ENCODE data around the gene SCFD2. TPM values are rescaled to one million over a fixed set of nuclear protein-coding genes. Genes with fewer than 3 reads are reported as not detected.

The SCFD2 gene
- polyA plus RNA-seq, 1 donor from 2014 or later: 5.0 TPM

DNA sequence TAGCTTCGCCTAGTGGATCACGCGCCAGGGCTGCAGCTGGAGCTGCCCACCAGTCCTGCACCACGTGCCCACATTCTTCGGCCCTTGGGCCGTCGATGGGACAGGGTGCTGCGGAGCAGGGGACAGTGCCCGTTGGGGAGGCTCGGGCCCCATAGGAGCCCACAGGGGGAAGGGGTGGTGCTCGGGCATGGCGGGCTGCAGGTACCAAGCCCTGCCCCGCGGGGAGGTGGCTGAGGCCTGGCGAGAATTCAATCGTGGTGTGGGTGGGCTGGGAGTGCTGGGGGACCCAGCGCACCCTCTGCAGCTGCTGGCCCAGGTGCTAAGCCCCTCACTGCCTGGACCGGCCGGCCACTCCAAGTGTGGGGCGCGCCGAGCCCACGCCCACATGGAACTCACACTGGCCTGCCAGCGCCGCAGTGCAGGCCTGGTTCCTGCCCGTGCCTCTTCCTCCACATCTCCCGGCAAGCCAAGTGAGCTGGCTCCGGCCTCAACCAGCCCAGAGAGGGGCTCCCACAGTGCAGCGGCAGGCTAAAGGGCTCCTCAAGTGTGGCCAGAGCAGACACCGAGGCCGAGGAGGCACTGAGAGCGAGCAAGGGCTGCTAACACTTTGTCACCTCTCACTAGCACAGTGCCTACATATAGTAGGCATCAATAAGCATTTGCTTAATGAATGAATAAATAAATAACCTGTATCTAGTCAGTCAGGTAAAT, 11.7 kb downstream of the SCFD2 start:
- Histone ChIP-seq H3K4me3 (ENCODE audit: low read length) (no peak overlapping the region), H3K79me2 (replicated peaks; ENCODE audit: insufficient read depth, low read length) (no peaks in the 10 kb centered on the region)
- TF ChIP-seq POLR2AphosphoS5 (IDR thresholded peaks at IDR 0.05) (no peak), MXI1 (conservative IDR thresholded peaks at IDR 0.05; ENCODE audit: poor library complexity, severe bottlenecking) (no peak), EZH2 (IDR thresholded peaks at IDR 0.05; ENCODE audit: borderline replicate concordance, insufficient read depth, low read length, poor library complexity, severe bottlenecking) (no peak), CTCF (IDR thresholded peaks at IDR 0.05; ENCODE audit: poor library complexity, severe bottlenecking) (no peak), SMC3 (conservative IDR thresholded peaks at IDR 0.05; ENCODE audit: poor library complexity) (no peak), EP300 (conservative IDR thresholded peaks at IDR 0.05; ENCODE audit: poor library complexity, severe bottlenecking) (no peak)
- TF ChIP-seq, protein P1, sequence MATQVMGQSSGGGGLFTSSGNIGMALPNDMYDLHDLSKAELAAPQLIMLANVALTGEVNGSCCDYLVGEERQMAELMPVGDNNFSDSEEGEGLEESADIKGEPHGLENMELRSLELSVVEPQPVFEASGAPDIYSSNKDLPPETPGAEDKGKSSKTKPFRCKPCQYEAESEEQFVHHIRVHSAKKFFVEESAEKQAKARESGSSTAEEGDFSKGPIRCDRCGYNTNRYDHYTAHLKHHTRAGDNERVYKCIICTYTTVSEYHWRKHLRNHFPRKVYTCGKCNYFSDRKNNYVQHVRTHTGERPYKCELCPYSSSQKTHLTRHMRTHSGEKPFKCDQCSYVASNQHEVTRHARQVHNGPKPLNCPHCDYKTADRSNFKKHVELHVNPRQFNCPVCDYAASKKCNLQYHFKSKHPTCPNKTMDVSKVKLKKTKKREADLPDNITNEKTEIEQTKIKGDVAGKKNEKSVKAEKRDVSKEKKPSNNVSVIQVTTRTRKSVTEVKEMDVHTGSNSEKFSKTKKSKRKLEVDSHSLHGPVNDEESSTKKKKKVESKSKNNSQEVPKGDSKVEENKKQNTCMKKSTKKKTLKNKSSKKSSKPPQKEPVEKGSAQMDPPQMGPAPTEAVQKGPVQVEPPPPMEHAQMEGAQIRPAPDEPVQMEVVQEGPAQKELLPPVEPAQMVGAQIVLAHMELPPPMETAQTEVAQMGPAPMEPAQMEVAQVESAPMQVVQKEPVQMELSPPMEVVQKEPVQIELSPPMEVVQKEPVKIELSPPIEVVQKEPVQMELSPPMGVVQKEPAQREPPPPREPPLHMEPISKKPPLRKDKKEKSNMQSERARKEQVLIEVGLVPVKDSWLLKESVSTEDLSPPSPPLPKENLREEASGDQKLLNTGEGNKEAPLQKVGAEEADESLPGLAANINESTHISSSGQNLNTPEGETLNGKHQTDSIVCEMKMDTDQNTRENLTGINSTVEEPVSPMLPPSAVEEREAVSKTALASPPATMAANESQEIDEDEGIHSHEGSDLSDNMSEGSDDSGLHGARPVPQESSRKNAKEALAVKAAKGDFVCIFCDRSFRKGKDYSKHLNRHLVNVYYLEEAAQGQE (IDR thresholded peaks at IDR 0.05; ENCODE audit: borderline replicate concordance): no peak

GRCh38 chr4:53349091-53349491, 16.8 kb downstream of the SCFD2 start:
- H3K79me2 ChIP-seq (replicated peaks; ENCODE audit: insufficient read depth, low read length): no peaks in the 10 kb centered on the region

More for the DNA sequence above, 11.7 kb downstream of the SCFD2 start:
- H3K9me3 ChIP-seq (ENCODE audit: low read length): no peaks in the 10 kb centered on the region
- H3K36me3 ChIP-seq (ENCODE audit: insufficient read depth, low read length): no peaks in the 10 kb centered on the region
- no peaks in the 10 kb centered on the region for H4K20me1 ChIP-seq (ENCODE audit: insufficient read depth)
- no peaks in the 10 kb centered on the region for H3K9me2 ChIP-seq (ENCODE audit: insufficient read depth, low read length)
- H2AFZ ChIP-seq (ENCODE audit: low read depth, low read length): no peak overlapping the region
- H3F3A ChIP-seq (ENCODE audit: insufficient read depth, low read length, poor library complexity, severe bottlenecking): no peaks in the 10 kb centered on the region
- no peak overlapping the region for H3K27ac ChIP-seq (ENCODE audit: low read length)
- H3K4me2 ChIP-seq (ENCODE audit: low read length): no peak overlapping the region
- H3K27me3 ChIP-seq (ENCODE audit: insufficient read depth, low read depth, low read length): no peaks in the 10 kb centered on the region
- no peak overlapping the region for H3K9ac ChIP-seq (ENCODE audit: low read length)

More at GRCh38 chr4:53349091-53349491, 16.8 kb downstream of the SCFD2 start:
- H3K9me3 ChIP-seq (ENCODE audit: low read length): no peaks in the 10 kb centered on the region
- TF ChIP-seq, protein P1 (IDR thresholded peaks at IDR 0.05; ENCODE audit: borderline replicate concordance): no peak
- TF ChIP-seq RAD21 (conservative IDR thresholded peaks at IDR 0.05): no peak
- no peak for TF ChIP-seq MXI1 (conservative IDR thresholded peaks at IDR 0.05; ENCODE audit: poor library complexity, severe bottlenecking)
- no peak for TF ChIP-seq TAF1 (IDR thresholded peaks at IDR 0.05; ENCODE audit: low read depth)
- TF ChIP-seq EP300 (conservative IDR thresholded peaks at IDR 0.05; ENCODE audit: poor library complexity, severe bottlenecking): no peak
- no peak for TF ChIP-seq EZH2 (IDR thresholded peaks at IDR 0.05; ENCODE audit: borderline replicate concordance, insufficient read depth, low read length, poor library complexity, severe bottlenecking)
- TF ChIP-seq CTCF (IDR thresholded peaks at IDR 0.05; ENCODE audit: poor library complexity, severe bottlenecking): no peak
- no peak for TF ChIP-seq POLR2AphosphoS5 (IDR thresholded peaks at IDR 0.05)
- TF ChIP-seq SMC3 (conservative IDR thresholded peaks at IDR 0.05; ENCODE audit: poor library complexity): no peak
- H3K27ac ChIP-seq (ENCODE audit: low read length): no peak overlapping the region
- no peaks in the 10 kb centered on the region for H3F3A ChIP-seq (ENCODE audit: insufficient read depth, low read length, poor library complexity, severe bottlenecking)
- no peaks in the 10 kb centered on the region for H3K36me3 ChIP-seq (ENCODE audit: insufficient read depth, low read length)
- no peak overlapping the region for H3K4me3 ChIP-seq (ENCODE audit: low read length)
- no peak overlapping the region for H2AFZ ChIP-seq (ENCODE audit: low read depth, low read length)
- no peaks in the 10 kb centered on the region for H3K27me3 ChIP-seq (ENCODE audit: insufficient read depth, low read depth, low read length)
- H4K20me1 ChIP-seq (ENCODE audit: insufficient read depth): no peaks in the 10 kb centered on the region
- H3K4me2 ChIP-seq (ENCODE audit: low read length): no peak overlapping the region
- no peaks in the 10 kb centered on the region for H3K9me2 ChIP-seq (ENCODE audit: insufficient read depth, low read length)
- no peak overlapping the region for H3K9ac ChIP-seq (ENCODE audit: low read length)
